Keratinocyte (primary cell): ENCODE data around the gene NAA10.

Experiments
- CTCF ChIP-seq, 3 experiments: IDR thresholded peaks in 1 of 3; conservative IDR thresholded peaks in 1 of 3; optimal IDR thresholded peaks in 1 of 3; 2 replicates in 2 of 3; 3 replicates in 1 of 3; pipeline versions ENCODE3 to v1.5.1; 2011; ENCODE audit warnings: low read length in 3 of 3, mild to moderate bottlenecking in 3 of 3, moderate library complexity in 2 of 3, control low read depth in 1 of 3, inconsistent platforms in 1 of 3; ENCODE audit not compliant: insufficient read depth in 2 of 3; ENCODE audit errors: extremely low read depth in 1 of 3
- EZH2 ChIP-seq: IDR thresholded peaks from one replicate; pipeline ENCODE4 v1.6.1; 2012; ENCODE audit warnings: inconsistent platforms, mild to moderate bottlenecking, low read length, moderate library complexity

DNA sequence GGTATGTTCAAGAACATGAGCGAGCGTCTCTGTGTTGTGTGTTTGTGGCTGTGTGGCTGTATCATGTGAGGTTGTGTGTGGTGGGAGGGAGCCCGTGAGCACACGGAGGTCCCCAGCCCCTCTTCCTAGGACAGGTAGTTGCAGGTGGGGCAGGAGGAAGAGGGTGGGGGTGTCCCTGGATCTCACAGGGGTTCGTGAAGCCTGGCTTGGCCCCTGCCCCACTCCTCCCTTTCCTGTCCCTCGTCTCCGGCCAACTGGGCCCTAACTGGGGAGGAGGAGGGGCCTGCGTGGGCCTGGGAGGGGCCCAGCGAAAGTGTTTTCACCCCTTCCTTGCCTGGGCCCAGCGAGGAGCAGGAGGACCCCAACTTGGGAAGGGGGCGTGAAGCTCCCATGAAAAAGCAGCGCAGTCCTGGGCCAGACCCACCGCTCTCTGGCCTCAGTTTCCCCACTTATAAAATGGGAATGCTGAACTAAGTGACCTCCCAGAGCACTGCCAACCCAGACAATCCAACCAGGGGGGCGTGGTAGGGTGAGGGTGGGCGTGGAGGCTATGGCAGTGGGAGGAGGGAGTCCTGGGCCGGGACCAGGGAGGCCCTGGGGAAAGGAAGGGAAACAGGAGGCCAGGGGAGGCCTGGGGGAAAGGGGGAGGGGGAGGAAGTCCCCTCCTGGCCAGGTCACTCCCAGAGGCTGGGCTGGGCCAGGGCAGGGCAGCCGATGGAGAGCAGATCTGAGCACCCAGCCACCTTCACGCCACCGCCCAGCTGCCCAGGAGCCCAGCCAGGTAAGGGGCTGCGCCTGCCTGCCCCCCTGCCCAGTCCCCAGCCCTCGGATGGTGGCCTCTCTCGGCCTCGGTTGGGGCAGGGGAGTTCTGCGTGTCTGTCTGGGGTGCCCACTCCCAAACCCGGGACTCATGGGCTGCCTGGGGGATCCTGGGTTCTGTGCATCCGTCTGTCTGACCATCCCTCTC is 30.6 kb downstream of the NAA10 start, which contains the start of gene AVPR2:
- no peak for TF ChIP-seq CTCF (optimal IDR thresholded peaks at IDR 0.05 in 1 of 3, IDR thresholded peaks at IDR 0.05 in 1 of 3, conservative IDR thresholded peaks at IDR 0.05 in 1 of 3; ENCODE audit: extremely low read depth in 1 of 3, insufficient read depth in 2 of 3, low read length in 3 of 3)
- no peak for TF ChIP-seq EZH2
